ENCODE measurements around the gene TMPRSS6. TPM values are rescaled to one million over a fixed set of nuclear protein-coding genes. Genes with fewer than 3 reads are reported as not detected.

TMPRSS6 gene
- total RNA-seq, result 1.4 TPM
- not detected for polyA plus RNA-seq (ENCODE audit: insufficient read depth, low read depth, low replicate concordance)
- long read RNA-seq, donor 1, result 0 reads
- long read RNA-seq, donor 2, result 0 reads
- long read RNA-seq, donor 3, result 0 reads
- long read RNA-seq, donor 4, result 0 reads
- long read RNA-seq, donor 5, result 0 reads
- long read RNA-seq, donor 6, result 0 reads
- long read RNA-seq, donor 7, partial matches to known transcripts, result 4 of 4 reads
- long read RNA-seq, donor 7, other reads (novel, unspliced or antisense), result 0 of 4 reads
- long read RNA-seq, donor 8, result 0 reads
- long read RNA-seq, donor 9, result 0 reads
- long read RNA-seq, donor 10, result 0 reads

DNA sequence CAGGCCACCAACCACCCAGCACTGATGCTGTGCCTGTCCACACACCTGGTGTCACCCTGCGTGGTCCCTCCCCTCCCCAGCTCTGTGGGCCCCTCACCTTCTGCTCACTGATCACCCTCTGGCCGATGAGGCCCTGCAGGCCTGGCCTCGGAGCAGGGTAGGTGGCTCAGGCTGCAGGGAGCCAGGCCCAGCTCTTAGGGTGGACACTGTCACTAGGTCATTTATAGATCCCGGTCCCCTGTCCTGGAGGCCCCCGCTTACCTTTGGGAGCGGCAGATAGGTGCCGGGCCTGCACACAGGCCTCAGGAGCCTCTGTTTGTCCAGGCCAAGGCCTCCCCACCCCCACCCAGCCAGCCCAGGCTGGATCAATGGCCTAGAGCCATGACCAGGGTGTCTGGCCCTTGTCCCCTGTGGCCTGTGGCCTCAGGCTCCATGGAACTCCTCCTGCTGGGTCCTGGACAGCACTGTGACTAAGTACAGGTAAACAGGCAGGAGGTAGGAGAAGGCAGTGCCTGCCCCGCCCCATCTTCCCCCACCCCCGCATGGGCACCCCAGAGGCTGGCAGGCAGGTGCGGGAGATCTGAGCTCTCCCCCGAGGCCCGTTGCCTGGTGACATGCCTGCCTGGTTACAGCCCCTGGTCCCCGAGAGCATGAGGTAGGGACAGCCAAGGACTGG lies at the start of gene TMPRSS6:
Gene TMPRSS6 (minus strand): TSS at position 472 of the 676 bp plus-strand sequence. CDS start 6,296 bp downstream, outside the sequence.
- no peak within 1 kb of the TSS for H3K9ac ChIP-seq (ENCODE audit: low read length in 3 of 3)
- FAIRE-seq (no peak), DNase-seq (no peak)
- H3K36me3 ChIP-seq (ENCODE audit: control insufficient read depth in 2 of 3, insufficient read depth in 3 of 3, low read length in 3 of 3), result no peaks in the 10 kb centered on the region
- no peak within 1 kb of the TSS for H3K4me3 ChIP-seq (ENCODE audit: low read length in 3 of 3)
- TF ChIP-seq, protein P1, sequence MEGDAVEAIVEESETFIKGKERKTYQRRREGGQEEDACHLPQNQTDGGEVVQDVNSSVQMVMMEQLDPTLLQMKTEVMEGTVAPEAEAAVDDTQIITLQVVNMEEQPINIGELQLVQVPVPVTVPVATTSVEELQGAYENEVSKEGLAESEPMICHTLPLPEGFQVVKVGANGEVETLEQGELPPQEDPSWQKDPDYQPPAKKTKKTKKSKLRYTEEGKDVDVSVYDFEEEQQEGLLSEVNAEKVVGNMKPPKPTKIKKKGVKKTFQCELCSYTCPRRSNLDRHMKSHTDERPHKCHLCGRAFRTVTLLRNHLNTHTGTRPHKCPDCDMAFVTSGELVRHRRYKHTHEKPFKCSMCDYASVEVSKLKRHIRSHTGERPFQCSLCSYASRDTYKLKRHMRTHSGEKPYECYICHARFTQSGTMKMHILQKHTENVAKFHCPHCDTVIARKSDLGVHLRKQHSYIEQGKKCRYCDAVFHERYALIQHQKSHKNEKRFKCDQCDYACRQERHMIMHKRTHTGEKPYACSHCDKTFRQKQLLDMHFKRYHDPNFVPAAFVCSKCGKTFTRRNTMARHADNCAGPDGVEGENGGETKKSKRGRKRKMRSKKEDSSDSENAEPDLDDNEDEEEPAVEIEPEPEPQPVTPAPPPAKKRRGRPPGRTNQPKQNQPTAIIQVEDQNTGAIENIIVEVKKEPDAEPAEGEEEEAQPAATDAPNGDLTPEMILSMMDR (IDR thresholded peaks at IDR 0.05; ENCODE audit: borderline replicate concordance, extremely low read depth, insufficient read depth), result no peak
- H3K4me1 ChIP-seq (ENCODE audit: control insufficient read depth in 2 of 3, insufficient read depth in 2 of 3, low read depth in 1 of 3, low read length in 3 of 3), result no peaks in the 10 kb centered on the region
- no peaks in the 10 kb centered on the region for H3K27me3 ChIP-seq (ENCODE audit: control insufficient read depth, insufficient read depth, low read length)
- intact Hi-C loops (cut with DNase I), result no loop called here
- no peaks in the 10 kb centered on the region for H3K9me3 ChIP-seq (ENCODE audit: control insufficient read depth in 2 of 3, insufficient read depth in 1 of 3, low read length in 3 of 3)
- no peak within 1 kb of the TSS for H3K27ac ChIP-seq (ENCODE audit: low read depth in 2 of 2, low read length in 2 of 2)

DNA sequence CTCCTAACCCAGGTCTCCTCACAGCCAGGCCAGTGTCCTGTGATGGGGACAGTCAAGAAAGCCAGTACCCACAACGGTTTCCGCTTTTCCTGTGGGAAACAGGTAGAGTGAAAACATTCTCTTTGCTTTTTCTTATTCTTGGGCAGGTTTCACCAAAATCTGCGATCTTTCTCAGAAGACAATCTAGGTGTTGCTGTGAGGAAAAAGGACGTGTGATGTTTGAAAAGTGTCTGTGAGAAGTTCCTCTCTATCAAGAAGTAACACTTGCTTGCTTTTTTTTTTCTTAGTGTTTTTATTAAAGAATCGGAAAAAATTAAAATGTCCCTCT lies 49.4 kb upstream of the TMPRSS6 start:
- no peak overlapping the region for H3K9ac ChIP-seq (ENCODE audit: low read length in 3 of 3)
- intact Hi-C loops (cut with DNase I), result no loop called here
- TF ChIP-seq, protein P1 (IDR thresholded peaks at IDR 0.05; ENCODE audit: borderline replicate concordance, extremely low read depth, insufficient read depth), result no peak
- no peak for FAIRE-seq
- H3K27ac ChIP-seq (ENCODE audit: low read depth in 2 of 2, low read length in 2 of 2), result no peak overlapping the region
- H3K4me1 ChIP-seq (ENCODE audit: control insufficient read depth in 2 of 3, insufficient read depth in 2 of 3, low read depth in 1 of 3, low read length in 3 of 3), result no peaks in the 10 kb centered on the region
- no peaks in the 10 kb centered on the region for H3K27me3 ChIP-seq (ENCODE audit: control insufficient read depth, insufficient read depth, low read length)
- no peak overlapping the region for H3K4me3 ChIP-seq (ENCODE audit: low read length in 3 of 3)
- DNase-seq, result no peak
- no peaks in the 10 kb centered on the region for H3K36me3 ChIP-seq (ENCODE audit: control insufficient read depth in 2 of 3, insufficient read depth in 3 of 3, low read length in 3 of 3)
- no peaks in the 10 kb centered on the region for H3K9me3 ChIP-seq (ENCODE audit: control insufficient read depth in 2 of 3, insufficient read depth in 1 of 3, low read length in 3 of 3)

DNA sequence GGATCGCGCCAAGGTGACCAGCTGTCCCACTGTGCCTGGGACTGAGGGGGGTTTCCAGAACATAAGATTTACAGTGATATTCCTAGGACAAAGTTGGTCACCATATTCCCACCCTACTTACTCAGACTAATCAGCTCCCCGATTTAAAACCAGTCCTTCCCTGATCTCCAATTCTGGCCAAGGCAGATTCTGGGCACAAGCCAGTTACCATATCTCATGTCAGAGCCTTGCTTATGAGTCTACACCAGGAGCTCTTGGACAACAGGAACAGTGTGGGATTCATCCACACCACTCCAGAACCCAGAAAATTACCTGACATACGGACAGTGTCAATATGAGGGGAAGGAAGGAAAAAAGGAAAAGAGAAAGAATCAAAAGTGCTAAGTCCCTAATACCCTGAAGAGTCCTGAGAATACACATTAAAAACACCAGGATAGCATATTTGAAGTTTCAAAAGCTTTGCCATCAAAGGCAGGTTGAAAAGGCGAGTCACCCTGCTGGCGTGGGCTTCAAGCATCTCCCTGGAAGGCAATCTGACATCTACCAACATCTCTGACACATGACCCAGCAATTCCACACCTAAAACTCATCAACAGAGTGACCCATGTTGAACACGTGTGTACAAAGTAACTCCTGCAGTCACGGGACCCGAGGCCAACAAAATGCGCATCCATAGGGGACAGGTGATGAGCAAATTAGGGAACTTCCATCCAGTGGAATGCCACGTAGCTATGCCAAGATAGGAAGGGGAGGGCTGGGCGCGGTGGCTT lies 48.2 kb upstream of the TMPRSS6 start:
- FAIRE-seq (no peak), DNase-seq (peak in 2 of 5 donors; percentile 12 to 53)
- H3K4me3 ChIP-seq (ENCODE audit: low read length in 3 of 3), result no peak overlapping the region
- H3K27me3 ChIP-seq (ENCODE audit: control insufficient read depth, insufficient read depth, low read length), result no peaks in the 10 kb centered on the region
- intact Hi-C loops (cut with DNase I), result no loop called here
- H3K36me3 ChIP-seq (ENCODE audit: control insufficient read depth in 2 of 3, insufficient read depth in 3 of 3, low read length in 3 of 3), result no peaks in the 10 kb centered on the region
- no peak overlapping the region for H3K27ac ChIP-seq (ENCODE audit: low read depth in 2 of 2, low read length in 2 of 2)
- TF ChIP-seq, protein P1 (IDR thresholded peaks at IDR 0.05; ENCODE audit: borderline replicate concordance, extremely low read depth, insufficient read depth), result no peak
- H3K9ac ChIP-seq (ENCODE audit: low read length in 3 of 3), result no peak overlapping the region
- H3K4me1 ChIP-seq (ENCODE audit: control insufficient read depth in 2 of 3, insufficient read depth in 2 of 3, low read depth in 1 of 3, low read length in 3 of 3), result no peaks in the 10 kb centered on the region
- H3K9me3 ChIP-seq (ENCODE audit: control insufficient read depth in 2 of 3, insufficient read depth in 1 of 3, low read length in 3 of 3), result no peaks in the 10 kb centered on the region

Measured in kidney (tissue), 22 donors.